ENCODE data around the gene PAEP. TPM values are rescaled to one million over a fixed set of nuclear protein-coding genes. Genes with fewer than 3 reads are reported as not detected.

Gene PAEP
- total RNA-seq, 1 donor from 2014 or later: not detected

GRCh38 chr9:135606885-135607259 lies 45.3 kb downstream of the PAEP start:
- intact Hi-C loops (cut with DNase I): loop anchor here (10.0 kb wide), 1 partner anchor 678 kb away; no protein-coding TSS in a partner anchor
- peak in 1 of 2 donors; percentile 58 for DNase-seq (ENCODE audit: low spot score in 2 of 2)

GRCh38 chr9:135607401-135608293 lies 46.1 kb downstream of the PAEP start:
- no peak overlapping the region for H3K4me3 ChIP-seq

More at GRCh38 chr9:135606885-135607259, 45.3 kb downstream of the PAEP start:
- Histone ChIP-seq H3K4me3 (no peak overlapping the region), H3K36me3 (no peaks in the 10 kb centered on the region), H3K4me1 (no peaks in the 10 kb centered on the region), H3K27ac (no peak overlapping the region), H3K27me3 (no peaks in the 10 kb centered on the region), H3K9me3 (no peaks in the 10 kb centered on the region)
- no peak for TF ChIP-seq CTCF (IDR thresholded peaks at IDR 0.05)

GRCh38 chr9:135608294-135608998 lies 46.9 kb downstream of the PAEP start:
- no peaks in the 10 kb centered on the region for H3K4me1 ChIP-seq
- H3K9me3 ChIP-seq: no peaks in the 10 kb centered on the region
- no peaks in the 10 kb centered on the region for H3K27me3 ChIP-seq
- no peak for TF ChIP-seq CTCF (IDR thresholded peaks at IDR 0.05)
- no peak overlapping the region for H3K27ac ChIP-seq
- H3K36me3 ChIP-seq: no peaks in the 10 kb centered on the region
- no peak for DNase-seq (ENCODE audit: low spot score in 2 of 2)
- H3K4me3 ChIP-seq: no peak overlapping the region
- intact Hi-C loops (cut with DNase I): loop anchor here (10.0 kb wide), 1 partner anchor 676 kb away; no protein-coding TSS in a partner anchor

More at GRCh38 chr9:135607401-135608293, 46.1 kb downstream of the PAEP start:
- no peak overlapping the region for H3K27ac ChIP-seq
- DNase-seq (ENCODE audit: low spot score in 2 of 2): no peak
- intact Hi-C loops (cut with DNase I): loop anchor here (10.0 kb wide), 1 partner anchor 677 kb away; no protein-coding TSS in a partner anchor
- H3K4me1 ChIP-seq: no peaks in the 10 kb centered on the region
- no peak for TF ChIP-seq CTCF (IDR thresholded peaks at IDR 0.05)
- no peaks in the 10 kb centered on the region for H3K27me3 ChIP-seq
- no peaks in the 10 kb centered on the region for H3K9me3 ChIP-seq
- no peaks in the 10 kb centered on the region for H3K36me3 ChIP-seq

GRCh38 chr9:135608999-135609317 lies 47.4 kb downstream of the PAEP start:
- H3K36me3 ChIP-seq: no peaks in the 10 kb centered on the region
- no peaks in the 10 kb centered on the region for H3K9me3 ChIP-seq
- H3K27ac ChIP-seq: no peak overlapping the region
- intact Hi-C loops (cut with DNase I): loop anchor here (10.0 kb wide), 1 partner anchor 676 kb away; no protein-coding TSS in a partner anchor
- no peak for TF ChIP-seq CTCF (IDR thresholded peaks at IDR 0.05)
- no peak overlapping the region for H3K4me3 ChIP-seq
- DNase-seq (ENCODE audit: low spot score in 2 of 2): no peak
- H3K27me3 ChIP-seq: no peaks in the 10 kb centered on the region
- no peaks in the 10 kb centered on the region for H3K4me1 ChIP-seq

GRCh38 chr9:135609366-135609955 lies 47.9 kb downstream of the PAEP start:
- Histone ChIP-seq H3K27ac (no peak overlapping the region), H3K9me3 (no peaks in the 10 kb centered on the region), H3K27me3 (no peaks in the 10 kb centered on the region), H3K4me3 (no peak overlapping the region), H3K4me1 (no peaks in the 10 kb centered on the region), H3K36me3 (no peaks in the 10 kb centered on the region)
- DNase-seq (ENCODE audit: low spot score in 2 of 2): no peak
- intact Hi-C loops (cut with DNase I): loop anchor here (10.0 kb wide), 1 partner anchor 675 kb away; no protein-coding TSS in a partner anchor
- no peak for TF ChIP-seq CTCF (IDR thresholded peaks at IDR 0.05)

Measured in ascending aorta (tissue), 2 donors.